Stimulated activated naive B cell treated with anti-CD40 and anti-IgM and Interleukin-4, amounts not matched to agents 10 μg/mL and 1 μg/mL and 100 μg/mL, for 72 hours (primary cell): ENCODE measurements around the gene SDSL.

ENCODE experiments used
- ATAC-seq, 2 donors: fragments of 150-1000 bp; cut with Tn5 transposase; replicated peaks; 2 replicates each; pipeline ENCODE4 v1.10.0; 2021; ENCODE audit warnings: moderate library complexity in 1 of 2
- DNase-seq: peaks from one replicate; pipeline ENCODE4 v3.0.0; 2021
- H3K27ac Mint-ChIP-seq: one replicate; pipeline ENCODE4 v1.8.0; 2022; ENCODE audit warnings: mild to moderate bottlenecking, mixed read lengths
- H3K27me3 Mint-ChIP-seq, 2 donors: one replicate each; pipeline ENCODE4 v1.8.0; 2022; ENCODE audit warnings: mixed read lengths in 2 of 2
- H3K36me3 Mint-ChIP-seq, 2 donors: one replicate each; pipeline ENCODE4 v1.8.0; 2022; ENCODE audit warnings: mixed read lengths in 2 of 2, mild to moderate bottlenecking in 1 of 2
- H3K4me1 Mint-ChIP-seq, 2 donors: one replicate each; pipeline ENCODE4 v1.8.0; 2022; ENCODE audit warnings: mixed read lengths in 2 of 2, mild to moderate bottlenecking in 1 of 2
- H3K4me3 Mint-ChIP-seq, 2 donors: one replicate each; pipeline ENCODE4 v1.8.0; 2022; ENCODE audit warnings: mild to moderate bottlenecking in 2 of 2, mixed read lengths in 2 of 2, moderate library complexity in 1 of 2
- H3K9me3 Mint-ChIP-seq, 2 donors: one replicate each; pipeline ENCODE4 v1.8.0; 2022; ENCODE audit warnings: mixed read lengths in 2 of 2, mild to moderate bottlenecking in 1 of 2

Gene SDSL

DNA sequence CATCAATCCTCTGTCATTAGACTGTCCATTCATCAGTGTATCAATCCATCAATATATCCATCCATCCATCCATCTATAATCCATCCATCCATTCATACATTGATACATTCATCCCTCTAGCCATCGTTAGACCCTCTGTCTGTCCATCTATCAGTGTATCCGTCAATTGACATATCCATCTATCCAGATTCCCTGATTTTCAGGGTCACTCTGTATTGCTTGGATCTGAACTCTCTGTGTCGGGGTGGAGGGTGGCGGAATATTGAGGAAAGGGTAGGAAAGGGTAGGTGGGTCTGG lies 17.1 kb downstream of the SDSL start:
- ATAC-seq (no peak), DNase-seq (no peak)
- Mint-ChIP-seq H3K27me3 (peaks cover 3 to 9% of the 10 kb centered on the region in 2 donors), H3K4me3 (no peak overlapping the region), H3K4me1 (no peaks in the 10 kb centered on the region), H3K36me3 (no peaks in the 10 kb centered on the region), H3K9me3 (no peaks in the 10 kb centered on the region), H3K27ac (no peak overlapping the region)

DNA sequence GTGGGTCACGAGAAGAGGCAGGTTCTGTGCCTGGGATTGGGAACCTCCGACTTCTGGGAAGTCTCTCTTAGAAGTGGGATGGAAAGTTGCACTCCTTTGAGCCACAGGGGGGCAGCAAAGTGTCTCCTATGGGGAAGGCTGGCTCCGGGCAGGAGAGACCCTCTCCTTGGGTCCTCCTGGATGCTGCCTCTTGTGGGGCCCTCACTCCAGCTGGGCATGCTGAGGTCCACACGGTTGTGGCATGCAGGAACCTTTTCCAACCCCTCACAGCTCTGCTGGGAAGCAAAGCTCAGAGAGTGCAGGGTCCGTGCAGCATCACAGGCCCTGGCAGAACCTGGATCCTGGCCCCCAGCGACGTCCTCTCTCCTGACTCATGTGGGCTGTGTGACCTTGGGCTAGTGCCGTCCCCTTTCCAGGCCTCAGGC lies 17.4 kb downstream of the SDSL start:
- Mint-ChIP-seq H3K4me3 (no peak overlapping the region), H3K4me1 (no peaks in the 10 kb centered on the region), H3K9me3 (no peaks in the 10 kb centered on the region), H3K27ac (no peak overlapping the region), H3K27me3 (peaks cover 4 to 9% of the 10 kb centered on the region in 2 donors), H3K36me3 (no peaks in the 10 kb centered on the region)
- ATAC-seq = no peak
- no peak for DNase-seq

DNA sequence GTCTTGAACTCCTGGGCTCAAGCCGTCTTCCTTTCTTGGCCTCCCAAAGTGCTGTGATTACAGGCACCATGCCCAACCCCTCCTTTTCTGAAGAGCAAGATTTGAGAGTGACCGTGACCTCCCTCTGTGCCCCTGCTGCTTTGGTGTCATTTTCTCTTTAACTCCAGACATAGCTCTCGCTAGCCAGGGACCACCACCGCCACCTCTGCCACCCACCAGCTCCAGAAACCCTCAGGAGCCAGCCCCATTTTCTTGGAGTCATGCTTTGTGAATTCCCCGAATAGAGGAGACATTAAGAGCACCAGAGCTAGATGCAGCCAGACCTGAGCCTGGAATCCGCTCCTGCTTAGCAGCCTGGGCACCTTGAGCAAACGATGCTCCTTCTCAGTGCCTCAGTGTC lies 18.2 kb downstream of the SDSL start:
- Mint-ChIP-seq H3K36me3 (no peaks in the 10 kb centered on the region), H3K9me3 (peaks cover 0 to under 1% of the 10 kb centered on the region in 2 donors), H3K27ac (no peak overlapping the region), H3K4me1 (no peaks in the 10 kb centered on the region), H3K27me3 (peaks cover 11 to 13% of the 10 kb centered on the region in 2 donors), H3K4me3 (no peak overlapping the region)
- DNase-seq = no peak
- no peak for ATAC-seq

DNA sequence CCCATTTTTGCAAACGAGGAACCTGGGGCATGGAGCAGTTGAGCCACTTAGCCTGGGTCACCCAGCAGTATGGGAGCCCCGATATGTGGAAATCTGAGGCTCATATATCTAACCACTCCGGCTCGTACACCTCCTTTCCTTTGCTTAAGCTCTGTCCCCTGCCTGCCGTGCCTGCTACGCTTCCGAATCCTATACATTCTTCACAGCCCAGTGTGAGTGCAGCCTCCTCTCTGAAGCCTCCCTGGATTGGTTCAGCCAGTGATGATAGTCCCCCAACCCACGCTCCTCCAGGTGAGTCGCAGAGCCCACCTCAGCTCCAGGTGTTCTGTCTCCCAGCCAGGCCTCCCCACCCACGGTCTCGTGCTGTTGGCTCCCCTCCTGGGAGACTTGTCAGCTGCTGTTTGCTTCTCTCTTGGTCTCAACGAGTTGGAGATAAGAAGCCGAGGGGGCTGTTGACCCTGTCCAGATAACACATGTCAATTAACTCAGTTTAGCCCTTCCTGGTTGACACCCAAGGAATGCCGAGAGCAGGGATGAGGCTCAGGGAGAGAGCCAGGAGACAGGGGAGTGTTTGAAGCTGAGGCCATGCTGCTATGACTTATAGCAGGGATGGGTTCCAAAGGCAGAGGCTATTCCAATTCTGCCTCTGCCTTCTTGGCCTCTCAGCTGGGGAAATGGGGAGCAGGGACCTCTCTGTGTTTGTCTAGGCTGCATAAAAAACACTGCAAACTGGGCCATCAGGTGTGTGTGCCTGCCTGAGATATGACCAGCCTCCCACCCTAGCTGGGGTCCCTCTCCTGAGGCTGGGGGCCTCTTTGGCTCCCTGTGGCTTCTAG lies 19.0 kb downstream of the SDSL start:
- Mint-ChIP-seq H3K4me3 (no peak overlapping the region), H3K9me3 (peaks cover 4% of the 10 kb centered on the region in 2 donors), H3K27me3 (peaks cover 16 to 20% of the 10 kb centered on the region in 2 donors), H3K4me1 (no peaks in the 10 kb centered on the region), H3K27ac (no peak overlapping the region), H3K36me3 (peaks cover 0 to 3% of the 10 kb centered on the region in 2 donors)
- ATAC-seq (no peak), DNase-seq (no peak)

DNA sequence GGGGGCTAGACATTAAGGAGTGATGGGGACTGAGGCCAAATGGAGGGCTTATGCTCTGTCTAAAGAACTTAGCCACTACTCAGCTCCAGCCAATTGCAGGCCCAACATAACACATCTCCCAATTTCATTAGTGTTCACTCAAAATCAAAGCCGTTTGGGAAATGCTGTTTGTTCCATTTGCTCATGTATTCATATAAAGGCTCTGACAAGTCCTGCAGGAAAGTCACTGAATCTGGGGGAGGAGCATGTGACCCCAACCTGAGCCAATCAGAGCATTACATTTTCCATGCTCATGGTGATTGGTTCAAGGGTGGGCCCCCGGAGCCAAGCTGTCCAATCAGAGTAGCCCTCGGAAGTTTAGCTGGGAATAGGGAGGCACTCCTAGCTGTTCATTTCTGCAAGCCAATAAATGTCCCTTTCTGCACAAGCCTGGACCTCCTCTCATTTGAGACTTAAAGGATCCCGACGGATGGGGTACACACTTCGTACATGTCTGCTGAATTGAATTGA lies 20.9 kb downstream of the SDSL start:
- Mint-ChIP-seq H3K4me3 (no peak overlapping the region), H3K36me3 (peaks cover 0 to 3% of the 10 kb centered on the region in 2 donors), H3K4me1 (no peaks in the 10 kb centered on the region), H3K27me3 (peaks cover 30 to 34% of the 10 kb centered on the region in 2 donors), H3K9me3 (peaks cover 4 to 5% of the 10 kb centered on the region in 2 donors), H3K27ac (no peak overlapping the region)
- ATAC-seq (no peak), DNase-seq (no peak)

DNA sequence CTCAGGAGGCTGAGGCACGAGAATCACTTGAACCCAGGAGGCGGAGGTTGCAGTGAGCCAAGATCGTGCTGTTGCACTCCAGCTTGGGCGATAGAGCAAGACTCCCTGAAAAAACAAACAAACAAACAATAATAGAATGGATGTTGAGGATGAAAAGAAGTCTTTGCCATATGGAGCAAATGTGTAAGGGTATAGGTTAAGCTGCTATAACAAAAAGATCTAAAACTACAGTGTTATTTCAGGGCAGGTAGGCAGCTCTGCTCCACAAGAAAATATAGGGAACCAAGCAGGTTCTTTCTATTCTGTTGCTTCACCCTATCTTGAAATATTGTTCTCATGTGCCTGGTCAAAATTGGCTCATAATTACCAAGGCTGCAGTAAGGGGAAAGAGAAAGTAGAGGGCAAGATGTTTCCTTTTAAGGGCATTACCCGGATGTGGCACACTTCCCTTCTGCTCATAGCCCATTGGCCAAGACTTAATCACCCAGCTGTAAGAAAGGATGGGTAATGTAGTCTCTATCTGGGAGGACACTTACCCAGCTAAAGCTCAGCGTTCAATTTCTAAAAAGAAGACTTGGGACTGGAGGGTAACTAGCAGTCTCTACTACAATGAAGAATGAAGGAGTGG lies 23.5 kb downstream of the SDSL start:
- peak; percentile 57 to 70 for ATAC-seq
- H3K36me3 Mint-ChIP-seq = peaks cover 0 to 3% of the 10 kb centered on the region in 2 donors
- DNase-seq = no peak
- peaks cover 38 to 45% of the 10 kb centered on the region in 2 donors for H3K27me3 Mint-ChIP-seq
- peaks cover 0 to 1% of the 10 kb centered on the region in 2 donors for H3K4me1 Mint-ChIP-seq
- H3K4me3 Mint-ChIP-seq = no peak overlapping the region
- peaks cover 4 to 5% of the 10 kb centered on the region in 2 donors for H3K9me3 Mint-ChIP-seq
- H3K27ac Mint-ChIP-seq = no peak overlapping the region

DNA sequence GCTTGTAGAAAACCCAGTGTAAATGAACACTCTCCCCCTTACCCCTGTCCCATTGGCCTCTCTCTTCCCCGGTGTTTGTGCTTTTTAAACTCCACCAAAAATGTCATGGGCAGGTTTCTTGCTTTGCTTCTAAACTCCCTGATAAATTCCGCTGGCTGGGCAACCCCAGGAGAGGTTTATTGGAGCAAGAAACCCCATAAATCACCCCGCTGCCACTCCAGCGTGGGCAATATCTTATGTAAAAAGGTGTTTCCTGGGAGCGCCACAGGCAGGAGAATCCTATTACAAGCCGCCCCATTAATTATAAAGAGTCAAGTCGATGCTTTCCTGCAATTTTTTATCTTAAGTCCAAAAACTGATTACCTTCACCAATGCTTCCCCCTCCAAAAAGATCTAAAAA lies 26.7 kb downstream of the SDSL start:
- ATAC-seq = no peak
- H3K4me1 Mint-ChIP-seq = peaks cover 0 to 1% of the 10 kb centered on the region in 2 donors
- peaks cover 35 to 40% of the 10 kb centered on the region in 2 donors for H3K27me3 Mint-ChIP-seq
- DNase-seq = no peak
- peaks cover 0 to 3% of the 10 kb centered on the region in 2 donors for H3K36me3 Mint-ChIP-seq
- H3K9me3 Mint-ChIP-seq = peaks cover 4 to 5% of the 10 kb centered on the region in 2 donors
- no peak overlapping the region for H3K4me3 Mint-ChIP-seq
- no peak overlapping the region for H3K27ac Mint-ChIP-seq

DNA sequence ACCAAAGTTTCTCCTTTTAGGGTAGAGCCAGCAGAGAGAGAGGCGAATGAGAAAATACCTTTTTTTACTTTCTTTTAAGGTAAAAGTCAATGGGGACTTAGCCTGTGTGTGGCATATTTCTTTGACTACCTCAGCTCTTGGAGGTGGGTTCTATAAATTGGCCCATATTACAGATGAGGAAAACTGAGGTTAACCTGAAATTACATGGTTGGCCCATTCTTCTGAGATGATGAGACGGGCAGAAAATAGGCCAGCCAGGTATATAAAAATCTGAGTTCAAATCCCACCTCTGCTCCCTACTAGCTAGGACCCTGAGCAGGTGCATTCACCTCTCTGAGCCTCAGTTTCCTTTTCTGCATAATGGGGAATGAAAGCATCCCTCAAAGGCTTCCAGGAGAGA lies 27.1 kb downstream of the SDSL start:
- Mint-ChIP-seq H3K4me1 (peaks cover 0 to 1% of the 10 kb centered on the region in 2 donors), H3K4me3 (no peak overlapping the region), H3K27me3 (peaks cover 35 to 42% of the 10 kb centered on the region in 2 donors), H3K36me3 (peaks cover 0 to 3% of the 10 kb centered on the region in 2 donors), H3K9me3 (peaks cover 4 to 5% of the 10 kb centered on the region in 2 donors), H3K27ac (no peak overlapping the region)
- no peak for ATAC-seq
- DNase-seq = no peak

DNA sequence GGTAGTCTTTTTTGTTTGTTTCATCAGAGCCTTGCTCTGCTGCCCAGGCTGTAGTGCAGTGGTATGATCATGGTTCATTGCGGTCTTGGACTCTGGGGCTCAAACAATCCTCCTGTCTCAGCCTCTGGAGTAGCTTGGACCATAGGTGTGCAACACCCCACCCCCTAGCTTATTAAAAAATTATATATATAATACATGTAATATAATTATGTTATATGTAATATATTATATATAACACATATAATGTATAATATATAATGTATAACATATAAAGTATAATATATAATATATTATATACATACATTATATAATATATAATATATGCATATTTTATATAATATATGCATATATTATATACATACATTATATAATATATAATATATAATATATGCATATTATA lies 27.7 kb downstream of the SDSL start:
- Mint-ChIP-seq H3K4me3 (no peak overlapping the region), H3K27ac (no peak overlapping the region), H3K36me3 (peaks cover 0 to 3% of the 10 kb centered on the region in 2 donors), H3K9me3 (peaks cover 4 to 5% of the 10 kb centered on the region in 2 donors), H3K27me3 (peaks cover 32 to 42% of the 10 kb centered on the region in 2 donors), H3K4me1 (peaks cover 0 to 1% of the 10 kb centered on the region in 2 donors)
- ATAC-seq (no peak), DNase-seq (no peak)

DNA sequence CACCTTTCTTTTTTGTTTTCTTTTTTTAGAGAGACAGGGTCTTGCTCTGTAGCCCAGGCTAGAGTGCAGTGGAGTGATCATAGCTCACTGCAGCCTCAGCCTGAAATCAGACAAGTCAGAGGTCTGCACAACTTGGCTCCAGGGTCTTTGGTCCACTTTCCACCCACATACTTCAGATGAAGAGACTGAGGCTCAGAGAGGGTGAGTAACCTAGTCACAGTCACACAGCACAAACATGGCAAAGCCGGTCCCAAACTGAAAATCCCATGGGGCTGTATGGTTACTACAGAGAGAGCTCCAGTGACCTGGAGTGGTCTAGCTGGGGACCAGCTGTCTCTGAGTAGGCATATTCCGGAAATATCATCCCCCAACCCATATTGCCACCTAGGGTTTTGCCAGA lies 30.3 kb downstream of the SDSL start:
- Mint-ChIP-seq H3K27ac (no peak overlapping the region), H3K4me1 (peaks cover 0 to 1% of the 10 kb centered on the region in 2 donors), H3K4me3 (no peak overlapping the region), H3K9me3 (no peaks in the 10 kb centered on the region), H3K36me3 (no peaks in the 10 kb centered on the region), H3K27me3 (peaks cover 27 to 32% of the 10 kb centered on the region in 2 donors)
- DNase-seq (no peak), ATAC-seq (no peak)

DNA sequence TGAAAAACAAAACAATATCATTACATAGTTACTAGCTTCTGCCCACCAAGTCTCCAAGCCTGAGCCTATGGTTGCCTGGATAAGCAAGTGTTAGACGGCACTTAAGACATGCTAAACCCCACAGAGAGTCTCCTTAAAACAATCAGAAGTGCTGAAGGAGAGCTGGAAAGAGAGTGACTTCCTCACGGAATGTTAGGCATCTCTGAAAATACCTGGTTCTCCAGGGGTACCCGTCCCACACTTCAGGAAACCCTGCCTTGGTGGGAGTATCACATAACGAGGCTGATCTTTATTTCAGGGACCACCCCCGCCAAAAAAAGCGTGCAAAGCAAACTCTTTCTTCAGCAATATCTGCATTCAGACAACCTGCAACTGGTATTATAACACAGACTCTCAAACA lies 31.1 kb downstream of the SDSL start:
- H3K27me3 Mint-ChIP-seq = peaks cover 27 to 31% of the 10 kb centered on the region in 2 donors

DNA sequence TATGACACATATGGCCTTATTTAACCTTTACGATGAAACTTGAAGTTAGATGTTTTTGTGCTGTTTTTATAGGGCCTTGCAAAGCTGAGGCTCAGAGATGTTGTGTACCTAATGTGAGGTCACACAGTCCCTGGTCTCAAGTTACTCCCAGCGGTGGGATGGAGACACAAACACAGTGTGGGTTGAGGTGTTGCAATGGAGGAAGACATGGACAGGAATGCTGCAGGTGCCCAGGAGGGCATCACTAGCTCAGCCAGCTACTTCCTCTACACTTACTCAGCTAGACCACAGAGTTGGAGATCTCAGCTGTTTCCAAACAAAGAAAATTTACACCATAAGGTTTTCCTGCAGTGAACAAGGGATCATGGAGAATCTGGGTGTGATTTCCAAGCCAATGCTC lies 34.0 kb downstream of the SDSL start:
- Mint-ChIP-seq H3K4me3 (no peak overlapping the region), H3K27ac (no peak overlapping the region), H3K4me1 (no peaks in the 10 kb centered on the region), H3K27me3 (peaks cover 47 to 52% of the 10 kb centered on the region in 2 donors), H3K9me3 (no peaks in the 10 kb centered on the region), H3K36me3 (no peaks in the 10 kb centered on the region)
- ATAC-seq (no peak), DNase-seq (no peak)

More for the DNA sequence above, 31.1 kb downstream of the SDSL start:
- DNase-seq = no peak
- H3K9me3 Mint-ChIP-seq = no peaks in the 10 kb centered on the region
- no peak for ATAC-seq
- H3K4me1 Mint-ChIP-seq = peaks cover 0 to under 1% of the 10 kb centered on the region in 2 donors
- H3K27ac Mint-ChIP-seq = no peak overlapping the region
- H3K4me3 Mint-ChIP-seq = no peak overlapping the region
- no peaks in the 10 kb centered on the region for H3K36me3 Mint-ChIP-seq

DNA sequence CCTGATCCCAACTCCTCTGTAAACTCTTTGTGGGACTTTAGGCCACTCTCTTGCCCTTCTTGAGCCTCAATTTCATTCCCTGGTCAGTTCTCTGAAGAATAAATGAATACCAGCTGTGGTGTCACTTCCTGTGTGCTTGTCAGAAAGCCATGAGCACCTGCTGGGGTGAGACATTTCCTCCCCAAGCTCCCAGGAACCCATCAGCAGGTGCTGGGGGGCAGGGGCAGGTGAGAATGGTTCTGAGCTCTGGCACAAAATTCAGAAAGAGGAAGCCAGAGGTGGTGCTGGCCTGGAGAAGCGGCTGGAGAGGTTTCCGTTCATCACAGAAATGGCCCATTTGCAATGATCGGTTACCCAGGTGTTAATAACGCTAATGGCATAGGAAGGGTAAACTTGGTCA lies 34.6 kb downstream of the SDSL start:
- DNase-seq = no peak
- H3K27ac Mint-ChIP-seq = no peak overlapping the region
- no peak overlapping the region for H3K4me3 Mint-ChIP-seq
- H3K36me3 Mint-ChIP-seq = no peaks in the 10 kb centered on the region
- ATAC-seq = no peak
- peaks cover 0 to 2% of the 10 kb centered on the region in 2 donors for H3K4me1 Mint-ChIP-seq
- H3K27me3 Mint-ChIP-seq = peaks cover 52 to 57% of the 10 kb centered on the region in 2 donors
- H3K9me3 Mint-ChIP-seq = no peaks in the 10 kb centered on the region

DNA sequence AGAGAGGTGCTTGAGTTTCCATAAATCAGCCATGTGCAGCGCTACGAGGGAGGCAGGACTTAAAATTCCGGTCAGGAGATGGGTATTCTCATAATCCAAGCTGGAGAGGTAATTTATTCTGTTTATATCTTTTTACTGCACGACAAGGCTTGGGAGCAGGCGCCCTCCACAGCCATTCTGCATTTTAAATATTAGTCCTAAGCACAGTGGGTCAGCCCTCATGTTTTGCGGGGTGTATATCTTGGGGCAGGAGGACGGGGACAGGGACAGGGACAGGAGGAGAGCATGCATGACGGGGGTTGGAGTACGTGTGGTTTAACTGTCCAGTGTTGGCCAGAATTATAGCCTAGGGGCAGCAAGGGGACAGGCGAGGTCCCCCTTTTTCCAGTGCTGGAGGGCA lies 35.0 kb downstream of the SDSL start:
- Mint-ChIP-seq H3K27ac (no peak overlapping the region), H3K4me3 (no peak overlapping the region), H3K36me3 (no peaks in the 10 kb centered on the region), H3K4me1 (peaks cover under 1 to 2% of the 10 kb centered on the region in 2 donors), H3K9me3 (no peaks in the 10 kb centered on the region), H3K27me3 (peaks cover 54 to 59% of the 10 kb centered on the region in 2 donors)
- ATAC-seq = no peak
- DNase-seq = no peak

DNA sequence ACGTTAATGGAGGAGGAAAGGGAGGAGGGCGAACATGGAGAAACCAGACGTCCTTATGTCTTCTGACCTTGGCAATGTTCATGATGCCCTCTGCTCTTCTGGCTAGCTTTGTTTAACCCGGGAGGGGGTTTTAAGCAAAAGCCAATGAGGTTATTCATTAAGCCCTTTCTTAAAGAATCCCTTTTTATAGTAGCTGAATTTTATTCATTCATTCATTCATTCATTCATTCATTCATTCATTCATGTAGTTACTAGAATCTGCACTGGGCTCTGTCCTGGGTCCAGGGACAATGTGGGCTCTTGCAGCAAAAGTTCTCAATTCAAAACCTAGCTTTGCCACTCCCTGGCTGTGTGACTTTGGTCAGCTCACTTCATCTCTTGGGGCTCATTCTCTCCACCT lies 35.5 kb downstream of the SDSL start:
- DNase-seq (no peak), ATAC-seq (no peak)
- H3K9me3 Mint-ChIP-seq = no peaks in the 10 kb centered on the region
- H3K27ac Mint-ChIP-seq = no peak overlapping the region
- no peak overlapping the region for H3K4me3 Mint-ChIP-seq
- H3K36me3 Mint-ChIP-seq = no peaks in the 10 kb centered on the region
- peaks cover 4 to 6% of the 10 kb centered on the region in 2 donors for H3K4me1 Mint-ChIP-seq
- peaks cover 59 to 64% of the 10 kb centered on the region in 2 donors for H3K27me3 Mint-ChIP-seq
